Uterus (tissue), 4 donors: ENCODE measurements around the gene JTB. TPM values are rescaled to one million over a fixed set of nuclear protein-coding genes. Genes with fewer than 3 reads are reported as not detected.

Experiments
- DNase-seq, 2 donors: peaks; one replicate each; pipeline ENCODE4 v3.0.0-alpha.2; 2019 to 2020
- H3K27ac ChIP-seq, 2 donors: fragments of 200-600 bp; sonication (generic); 1 replicate in 1 of 2; 2 replicates in 1 of 2; pipeline ENCODE4 v1.5.1; 2016 to 2018
- H3K27me3 ChIP-seq, 2 donors: fragments of 200-600 bp; sonication (generic); one replicate each; pipeline ENCODE4 v1.5.1; 2018 to 2019; ENCODE audit warnings: control low read depth in 1 of 2
- H3K36me3 ChIP-seq, 2 donors: fragments of 200-600 bp; sonication (generic); one replicate each; pipeline ENCODE4 v1.5.1; 2019; ENCODE audit warnings: control low read depth in 1 of 2
- H3K4me1 ChIP-seq, 2 donors: fragments of 200-600 bp; sonication (generic); one replicate each; pipeline ENCODE4 v1.5.1; 2018 to 2019; ENCODE audit warnings: control low read depth in 1 of 2
- H3K4me3 ChIP-seq, 2 donors: fragments of 200-600 bp; sonication (generic); 1 replicate in 1 of 2; 2 replicates in 1 of 2; pipeline ENCODE4 v1.5.1; 2018 to 2019; ENCODE audit warnings: mild to moderate bottlenecking in 1 of 2
- H3K9me3 ChIP-seq, 2 donors: fragments of 200-600 bp; sonication (generic); one replicate each; pipeline ENCODE4 v1.5.1; 2019; ENCODE audit warnings: control low read depth in 1 of 2
- POLR2A ChIP-seq, 2 donors: fragments of 450-650 bp; IDR thresholded peaks; one replicate each; pipeline ENCODE4 v1.6.1; 2016; ENCODE audit warnings: antibody characterized with exemption in 2 of 2, mild to moderate bottlenecking in 1 of 2, moderate library complexity in 1 of 2
- intact Hi-C: fragments of 100-400 bp; cut with DNase I; formaldehyde crosslinking; loops from one replicate; pipeline ENCODE4 v1.15.1; 2023; ENCODE audit warnings: low total_unique reads
- total RNA-seq, 4 donors: library from RNA; depleted of rRNA in 3 of 4; stranded (reverse); fragments of >200 nt in 3 of 4; gene quantifications; one replicate each; pipeline versions ENCODE4 v1.1.0 to v1.2.4, GENCODE V29; 2014 to 2023
- TF ChIP-seq, protein P1 (sequence below), 4 experiments: fragments of 200-600 bp in 2 of 4; fragments of 450-650 bp in 2 of 4; sonication (generic) in 2 of 4; IDR thresholded peaks; one replicate each; pipeline ENCODE4 v1.5.1; 2016 to 2019; ENCODE audit warnings: antibody characterized with exemption in 4 of 4, mild to moderate bottlenecking in 2 of 4, moderate library complexity in 1 of 4
- donor health status: DM: yes; HTN: yes; CAD: no.

The JTB gene
- total RNA-seq, 4 donors from 2014 or later = 91.1 to 253 (median 175) TPM

- Histone ChIP-seq H3K36me3 (no peaks in the 10 kb centered on the region), H3K4me1 (peaks cover 6 to 27% of the 10 kb centered on the region in 2 donors), H3K9me3 (no peaks in the 10 kb centered on the region), H3K27ac (peak overlapping the region; percentile 80 to 85), H3K4me3 (no peak overlapping the region), H3K27me3 (no peaks in the 10 kb centered on the region)
- intact Hi-C loops = no loop called here
- TF ChIP-seq, protein P1, sequence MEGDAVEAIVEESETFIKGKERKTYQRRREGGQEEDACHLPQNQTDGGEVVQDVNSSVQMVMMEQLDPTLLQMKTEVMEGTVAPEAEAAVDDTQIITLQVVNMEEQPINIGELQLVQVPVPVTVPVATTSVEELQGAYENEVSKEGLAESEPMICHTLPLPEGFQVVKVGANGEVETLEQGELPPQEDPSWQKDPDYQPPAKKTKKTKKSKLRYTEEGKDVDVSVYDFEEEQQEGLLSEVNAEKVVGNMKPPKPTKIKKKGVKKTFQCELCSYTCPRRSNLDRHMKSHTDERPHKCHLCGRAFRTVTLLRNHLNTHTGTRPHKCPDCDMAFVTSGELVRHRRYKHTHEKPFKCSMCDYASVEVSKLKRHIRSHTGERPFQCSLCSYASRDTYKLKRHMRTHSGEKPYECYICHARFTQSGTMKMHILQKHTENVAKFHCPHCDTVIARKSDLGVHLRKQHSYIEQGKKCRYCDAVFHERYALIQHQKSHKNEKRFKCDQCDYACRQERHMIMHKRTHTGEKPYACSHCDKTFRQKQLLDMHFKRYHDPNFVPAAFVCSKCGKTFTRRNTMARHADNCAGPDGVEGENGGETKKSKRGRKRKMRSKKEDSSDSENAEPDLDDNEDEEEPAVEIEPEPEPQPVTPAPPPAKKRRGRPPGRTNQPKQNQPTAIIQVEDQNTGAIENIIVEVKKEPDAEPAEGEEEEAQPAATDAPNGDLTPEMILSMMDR (IDR thresholded peaks at IDR 0.05) = no peak
- no peak for TF ChIP-seq POLR2A (IDR thresholded peaks at IDR 0.05)
- DNase-seq = no peak
Observed at GRCh38 chr1:153958961-153959260, 18.6 kb downstream of the JTB start.

DNA sequence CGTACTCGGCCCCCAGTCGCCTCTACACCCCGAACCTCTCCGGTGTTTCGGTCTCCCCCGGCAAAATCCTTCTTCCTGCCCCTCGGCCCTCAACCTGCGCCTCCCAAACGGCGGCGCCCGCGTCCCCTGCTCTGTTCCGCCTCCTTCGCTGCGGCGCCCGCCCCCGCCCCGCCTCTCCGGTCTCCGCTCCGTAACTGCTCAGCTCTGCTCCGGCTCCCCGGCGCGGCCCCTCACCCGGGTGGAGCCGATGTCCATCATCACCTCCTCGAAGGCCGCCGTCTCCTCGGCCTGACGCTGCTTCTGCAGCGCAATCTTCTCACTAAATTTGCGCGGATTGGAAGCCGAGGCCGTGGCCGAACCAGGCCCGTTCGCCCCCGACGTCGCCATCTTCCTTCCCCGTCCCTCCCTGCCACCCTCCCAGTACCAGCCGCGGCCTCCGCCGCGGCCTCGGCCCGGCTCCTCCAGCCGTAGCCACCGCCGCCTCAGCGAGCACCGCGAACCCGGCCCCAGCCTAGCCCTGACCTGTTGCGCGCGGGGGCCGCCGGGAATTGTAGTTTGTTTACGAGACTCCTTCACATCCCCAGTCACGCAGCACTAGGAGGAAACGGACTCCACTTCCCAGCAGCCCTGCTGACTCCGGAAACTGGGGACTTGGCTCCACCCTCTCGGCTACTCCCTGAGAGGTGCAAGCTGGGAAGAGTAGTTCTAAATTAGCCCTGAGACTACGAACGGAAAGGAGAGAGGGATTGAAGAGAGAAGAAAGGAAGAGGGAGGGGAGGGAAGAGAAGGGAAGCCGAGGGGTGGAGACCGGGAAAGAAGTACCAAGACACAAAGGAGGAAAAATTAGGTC lies 19.1 kb downstream of the JTB start, which contains the start of gene CRTC2:
CRTC2 (minus strand) TSS at position 502 of the 850 bp plus-strand sequence; CDS start at position 387, 115 bp downstream.
- peak; percentile 98 to 99 for DNase-seq
- Histone ChIP-seq H3K4me3 (peak within 1 kb of the TSS; percentile 86 to 94), H3K4me1 (peaks cover 6 to 27% of the 10 kb centered on the region in 2 donors), H3K36me3 (no peaks in the 10 kb centered on the region), H3K27ac (peak within 1 kb of the TSS; percentile 85 to 86), H3K27me3 (no peaks in the 10 kb centered on the region), H3K9me3 (no peaks in the 10 kb centered on the region)
- intact Hi-C loops = no loop called here
- TF ChIP-seq, protein P1 (IDR thresholded peaks at IDR 0.05) = no peak
- peak; percentile 58 to 74 for TF ChIP-seq POLR2A (IDR thresholded peaks at IDR 0.05)

GRCh38 chr1:153957744-153958110 lies 19.7 kb downstream of the JTB start:
- TF ChIP-seq, protein P1 (IDR thresholded peaks at IDR 0.05) = no peak
- TF ChIP-seq POLR2A (IDR thresholded peaks at IDR 0.05) = no peak
- no peaks in the 10 kb centered on the region for H3K36me3 ChIP-seq
- no peaks in the 10 kb centered on the region for H3K9me3 ChIP-seq
- intact Hi-C loops = no loop called here
- H3K4me1 ChIP-seq = peaks cover 6 to 26% of the 10 kb centered on the region in 2 donors
- peak overlapping the region; percentile 85 to 86 for H3K27ac ChIP-seq
- peak overlapping the region; percentile 86 to 94 for H3K4me3 ChIP-seq
- H3K27me3 ChIP-seq = no peaks in the 10 kb centered on the region
- no peak for DNase-seq

- H3K36me3 ChIP-seq = no peaks in the 10 kb centered on the region
- H3K9me3 ChIP-seq = no peaks in the 10 kb centered on the region
- DNase-seq = no peak
- intact Hi-C loops = no loop called here
- no peak for TF ChIP-seq POLR2A (IDR thresholded peaks at IDR 0.05)
- TF ChIP-seq, protein P1 (IDR thresholded peaks at IDR 0.05) = no peak
- peak overlapping the region; percentile 86 to 94 for H3K4me3 ChIP-seq
- H3K27me3 ChIP-seq = no peaks in the 10 kb centered on the region
- peaks cover 6 to 20% of the 10 kb centered on the region in 2 donors for H3K4me1 ChIP-seq
- peak overlapping the region; percentile 85 to 86 for H3K27ac ChIP-seq
Observed at GRCh38 chr1:153956997-153957715, 20.3 kb downstream of the JTB start.

- Histone ChIP-seq H3K36me3 (no peaks in the 10 kb centered on the region), H3K9me3 (no peaks in the 10 kb centered on the region), H3K4me3 (no peak overlapping the region), H3K4me1 (peaks cover 6 to 12% of the 10 kb centered on the region in 2 donors), H3K27ac (no peak overlapping the region), H3K27me3 (no peaks in the 10 kb centered on the region)
- intact Hi-C loops = no loop called here
- no peak for TF ChIP-seq POLR2A (IDR thresholded peaks at IDR 0.05)
- TF ChIP-seq, protein P1 (IDR thresholded peaks at IDR 0.05) = no peak
- no peak for DNase-seq
Observed at GRCh38 chr1:153954826-153955225, 22.6 kb downstream of the JTB start.
